ENCODE results near the gene KREMEN2. TPM values are rescaled to one million over a fixed set of nuclear protein-coding genes. Genes with fewer than 3 reads are reported as not detected.

The KREMEN2 gene
- total and polyA plus RNA-seq, 2 donors (not counting 3 experiments of a cell fraction or from before 2014, with no cell fraction given): not detected

- ChIA-PET CTCF (no interaction called here), POLR2A (no interaction called here)
- H3K79me2 ChIP-seq (ENCODE audit: control insufficient read depth, insufficient read depth, low read length): peaks cover 13% of the 10 kb centered on the region
- H3K27ac ChIP-seq (ENCODE audit: insufficient read depth, low read depth, low read length): no peak overlapping the region
- FAIRE-seq (no peak), DNase-seq (ENCODE audit: low read depth, low spot score) (no peak)
- no peaks in the 10 kb centered on the region for H4K20me1 ChIP-seq (replicated peaks; ENCODE audit: control insufficient read depth, extremely low read depth, insufficient read depth, low read length)
- no peak overlapping the region for H3K9ac ChIP-seq (replicated peaks; ENCODE audit: extremely low read depth, insufficient read depth, low read length)
- H3K9me1 ChIP-seq (replicated peaks; ENCODE audit: control insufficient read depth, extremely low read depth, insufficient read depth, low read length): no peaks in the 10 kb centered on the region
- no peak overlapping the region for H3K4me3 ChIP-seq (replicated peaks in 1 of 3; ENCODE audit: insufficient read depth in 1 of 3, low read depth in 1 of 3, low read length in 3 of 3)
- BruUV-seq (replicated peaks): no TSS peak
- H3K4me2 ChIP-seq (ENCODE audit: insufficient read depth, low read length): no peak overlapping the region
- no peaks in the 10 kb centered on the region for H3K27me3 ChIP-seq (ENCODE audit: control insufficient read depth in 2 of 2, insufficient read depth in 2 of 2, low read length in 2 of 2)
- H3K4me1 ChIP-seq (ENCODE audit: control insufficient read depth, extremely low read depth, insufficient read depth, low read length): peaks cover 7% of the 10 kb centered on the region
- TF ChIP-seq MYC (IDR thresholded peaks at IDR 0.05; ENCODE audit: low read depth, low read length) (no peak), EZH2 (IDR thresholded peaks at IDR 0.05; ENCODE audit: borderline replicate concordance, low read depth, low read length, severe bottlenecking) (no peak)
- dilution Hi-C loops (cut with MboI; ENCODE audit: extremely low pct_ligation_motif_present, low sequenced_read_pairs) (no loop called here), intact Hi-C loops (cut with micrococcal nuclease) (no loop called here)
- peaks cover 0 to 2% of the 10 kb centered on the region in 2 experiments for H3K36me3 ChIP-seq (ENCODE audit: control insufficient read depth in 2 of 2, extremely low read depth in 1 of 2, insufficient read depth in 2 of 2, low read length in 2 of 2)
- H3K9me3 ChIP-seq (replicated peaks; ENCODE audit: control insufficient read depth, insufficient read depth, low read length): no peaks in the 10 kb centered on the region
- no peak overlapping the region for H2AFZ ChIP-seq (ENCODE audit: low read depth, low read length)
These were observed 10.4 kb downstream of the KREMEN2 start for GRCh38 chr16:2974319-2975056.

- Histone ChIP-seq H3K79me2 (ENCODE audit: control insufficient read depth, insufficient read depth, low read length) (peaks cover 14% of the 10 kb centered on the region), H3K27ac (ENCODE audit: insufficient read depth, low read depth, low read length) (no peak overlapping the region), H3K9ac (replicated peaks; ENCODE audit: extremely low read depth, insufficient read depth, low read length) (no peak overlapping the region), H2AFZ (ENCODE audit: low read depth, low read length) (no peak overlapping the region), H3K9me1 (replicated peaks; ENCODE audit: control insufficient read depth, extremely low read depth, insufficient read depth, low read length) (no peaks in the 10 kb centered on the region), H3K9me3 (replicated peaks; ENCODE audit: control insufficient read depth, insufficient read depth, low read length) (no peaks in the 10 kb centered on the region), H4K20me1 (replicated peaks; ENCODE audit: control insufficient read depth, extremely low read depth, insufficient read depth, low read length) (no peaks in the 10 kb centered on the region), H3K36me3 (ENCODE audit: control insufficient read depth in 2 of 2, extremely low read depth in 1 of 2, insufficient read depth in 2 of 2, low read length in 2 of 2) (peaks cover 0 to 2% of the 10 kb centered on the region in 2 experiments), H3K27me3 (ENCODE audit: control insufficient read depth in 2 of 2, insufficient read depth in 2 of 2, low read length in 2 of 2) (no peaks in the 10 kb centered on the region), H3K4me1 (ENCODE audit: control insufficient read depth, extremely low read depth, insufficient read depth, low read length) (peaks cover 9% of the 10 kb centered on the region), H3K4me3 (replicated peaks in 1 of 3; ENCODE audit: insufficient read depth in 1 of 3, low read depth in 1 of 3, low read length in 3 of 3) (no peak overlapping the region), H3K4me2 (ENCODE audit: insufficient read depth, low read length) (no peak overlapping the region)
- no peak for FAIRE-seq
- intact Hi-C loops (cut with micrococcal nuclease) (no loop called here), dilution Hi-C loops (cut with MboI; ENCODE audit: extremely low pct_ligation_motif_present, low sequenced_read_pairs) (no loop called here)
- no peak for TF ChIP-seq MAX (IDR thresholded peaks at IDR 0.05; ENCODE audit: insufficient read depth, insufficient read length)
- TF ChIP-seq EZH2 (IDR thresholded peaks at IDR 0.05; ENCODE audit: borderline replicate concordance, low read depth, low read length, severe bottlenecking): no peak
- no peak for TF ChIP-seq POLR2A (IDR thresholded peaks at IDR 0.05; ENCODE audit: low read depth, low read length)
- TF ChIP-seq FOS (IDR thresholded peaks at IDR 0.05; ENCODE audit: borderline replicate concordance, insufficient read depth, low read length): no peak
- no peak for TF ChIP-seq MYC (IDR thresholded peaks at IDR 0.05; ENCODE audit: low read depth, low read length)
- no peak for TF ChIP-seq JUN (IDR thresholded peaks at IDR 0.05; ENCODE audit: borderline replicate concordance, insufficient read depth, insufficient read length, low read depth)
- no peak for TF ChIP-seq GATA2 (IDR thresholded peaks at IDR 0.05; ENCODE audit: insufficient read depth, insufficient read length, low read depth, low read length)
- no peak for TF ChIP-seq CTCF (IDR thresholded peaks at IDR 0.05; ENCODE audit: extremely low read depth in 1 of 2, insufficient read depth in 1 of 2, low read depth in 1 of 2, low read length in 2 of 2)
- no peak for TF ChIP-seq POLR2AphosphoS5 (IDR thresholded peaks at IDR 0.05; ENCODE audit: insufficient read depth, low read depth, low read length)
- no TSS peak for BruUV-seq (replicated peaks)
- DNase-seq (ENCODE audit: low read depth, low spot score): no peak
- POLR2A ChIA-PET: no interaction called here
- CTCF ChIA-PET: no interaction called here
These were observed 11.2 kb downstream of the KREMEN2 start for GRCh38 chr16:2975161-2975795.

Data from endothelial cell of umbilical vein (primary cell).